ENCODE measurements around the gene POC5.

Gene POC5

GRCh38 chr5:75671506-75671905, 45.7 kb downstream of the POC5 start:
- Histone ChIP-seq H3K4me3 (ENCODE audit: control insufficient read depth in 1 of 7, extremely low read depth in 1 of 7, insufficient read depth in 4 of 7, low read depth in 2 of 7, low read length in 6 of 7) (no peak overlapping the region), H3K4me1 (ENCODE audit: control extremely low read depth in 1 of 4, control insufficient read depth in 4 of 4, insufficient read depth in 4 of 4, low read length in 3 of 4) (peaks cover 10 to 33% (median 21%) of the 10 kb centered on the region in 4 experiments), H3K27me3 (replicated peaks in 2 of 5; ENCODE audit: control insufficient read depth in 4 of 5, insufficient read depth in 5 of 5, low read length in 4 of 5) (no peaks in the 10 kb centered on the region), H3K9me3 (ENCODE audit: control extremely low read depth in 1 of 5, control insufficient read depth in 4 of 5, insufficient read depth in 2 of 5, low read depth in 1 of 5, low read length in 4 of 5) (no peaks in the 10 kb centered on the region), H3K36me3 (ENCODE audit: control insufficient read depth in 4 of 4, insufficient read depth in 4 of 4, low read length in 3 of 4) (peaks cover 2 to 29% (median 13%) of the 10 kb centered on the region in 4 experiments), H3K27ac (ENCODE audit: insufficient read depth in 1 of 2, low read depth in 1 of 2, low read length in 2 of 2, poor library complexity in 1 of 2, severe bottlenecking in 2 of 2) (no peak overlapping the region)
- POLR2A ChIA-PET: no interaction called here
- no CpG with 5 or more reads among the region's 2 CpGs for WGBS (ENCODE audit: insufficient coverage)
- DNase-seq: no peak
- CTCF ChIA-PET: no interaction called here

GRCh38 chr5:75670577-75670976, 46.7 kb downstream of the POC5 start:
- DNase-seq: no peak
- 100% methylated on average over 2 of the region's 3 CpGs for WGBS (ENCODE audit: insufficient coverage)
- CTCF ChIA-PET: no interaction called here
- Histone ChIP-seq H3K27ac (ENCODE audit: insufficient read depth in 1 of 2, low read depth in 1 of 2, low read length in 2 of 2, poor library complexity in 1 of 2, severe bottlenecking in 2 of 2) (no peak overlapping the region), H3K36me3 (ENCODE audit: control insufficient read depth in 4 of 4, insufficient read depth in 4 of 4, low read length in 3 of 4) (peaks cover under 1 to 23% (median 12%) of the 10 kb centered on the region in 4 experiments), H3K9me3 (ENCODE audit: control extremely low read depth in 1 of 5, control insufficient read depth in 4 of 5, insufficient read depth in 2 of 5, low read depth in 1 of 5, low read length in 4 of 5) (no peaks in the 10 kb centered on the region), H3K27me3 (replicated peaks in 2 of 5; ENCODE audit: control insufficient read depth in 4 of 5, insufficient read depth in 5 of 5, low read length in 4 of 5) (no peaks in the 10 kb centered on the region), H3K4me1 (ENCODE audit: control extremely low read depth in 1 of 4, control insufficient read depth in 4 of 4, insufficient read depth in 4 of 4, low read length in 3 of 4) (peaks cover 10 to 38% (median 21%) of the 10 kb centered on the region in 4 experiments), H3K4me3 (ENCODE audit: control insufficient read depth in 1 of 7, extremely low read depth in 1 of 7, insufficient read depth in 4 of 7, low read depth in 2 of 7, low read length in 6 of 7) (no peak overlapping the region)
- POLR2A ChIA-PET: no interaction called here

GRCh38 chr5:75668977-75669689, 48.1 kb downstream of the POC5 start:
- H3K36me3 ChIP-seq (ENCODE audit: control insufficient read depth in 4 of 4, insufficient read depth in 4 of 4, low read length in 3 of 4): peaks cover 0 to 14% (median 7%) of the 10 kb centered on the region in 4 experiments
- DNase-seq: peak; percentile 90 to 97 (median 95)
- no peaks in the 10 kb centered on the region for H3K9me3 ChIP-seq (ENCODE audit: control extremely low read depth in 1 of 5, control insufficient read depth in 4 of 5, insufficient read depth in 2 of 5, low read depth in 1 of 5, low read length in 4 of 5)
- no peaks in the 10 kb centered on the region for H3K27me3 ChIP-seq (replicated peaks in 2 of 5; ENCODE audit: control insufficient read depth in 4 of 5, insufficient read depth in 5 of 5, low read length in 4 of 5)
- POLR2A ChIA-PET: no interaction called here
- CTCF ChIA-PET: interaction anchor here (0.6 to 1.5 kb wide), 5 partner anchors 9 to 561 kb away, joined by 3 to 8 read pairs (median 5); no protein-coding TSS in a partner anchor
- H3K4me1 ChIP-seq (ENCODE audit: control extremely low read depth in 1 of 4, control insufficient read depth in 4 of 4, insufficient read depth in 4 of 4, low read length in 3 of 4): peaks cover 10 to 42% (median 23%) of the 10 kb centered on the region in 4 experiments
- 1% methylated on average over 9 of the region's 10 CpGs for WGBS (ENCODE audit: insufficient coverage)
- peak overlapping the region in 6 of 7 experiments; percentile 9 to 70 (median 54) for H3K4me3 ChIP-seq (ENCODE audit: control insufficient read depth in 1 of 7, extremely low read depth in 1 of 7, insufficient read depth in 4 of 7, low read depth in 2 of 7, low read length in 6 of 7)
- peak overlapping the region; percentile 80 to 93 for H3K27ac ChIP-seq (ENCODE audit: insufficient read depth in 1 of 2, low read depth in 1 of 2, low read length in 2 of 2, poor library complexity in 1 of 2, severe bottlenecking in 2 of 2)

- CTCF ChIA-PET: interaction anchor here (0.9 kb wide), 1 partner anchor 12 kb away, joined by 3 read pairs; no protein-coding TSS in a partner anchor
- POLR2A ChIA-PET: no interaction called here
- no peaks in the 10 kb centered on the region for H3K9me3 ChIP-seq (ENCODE audit: control extremely low read depth in 1 of 5, control insufficient read depth in 4 of 5, insufficient read depth in 2 of 5, low read depth in 1 of 5, low read length in 4 of 5)
- peaks cover 0 to 13% (median 7%) of the 10 kb centered on the region in 4 experiments for H3K36me3 ChIP-seq (ENCODE audit: control insufficient read depth in 4 of 4, insufficient read depth in 4 of 4, low read length in 3 of 4)
- peaks cover 10 to 42% (median 23%) of the 10 kb centered on the region in 4 experiments for H3K4me1 ChIP-seq (ENCODE audit: control extremely low read depth in 1 of 4, control insufficient read depth in 4 of 4, insufficient read depth in 4 of 4, low read length in 3 of 4)
- DNase-seq: peak in 2 of 3 donors; percentile 21 to 29
- H3K4me3 ChIP-seq (ENCODE audit: control insufficient read depth in 1 of 7, extremely low read depth in 1 of 7, insufficient read depth in 4 of 7, low read depth in 2 of 7, low read length in 6 of 7): peak overlapping the region in 3 of 7 experiments; percentile 57 to 70 (median 62)
- WGBS (ENCODE audit: insufficient coverage): 100% methylated on average over 1 of the region's 2 CpGs
- H3K27ac ChIP-seq (ENCODE audit: insufficient read depth in 1 of 2, low read depth in 1 of 2, low read length in 2 of 2, poor library complexity in 1 of 2, severe bottlenecking in 2 of 2): peak overlapping the region in 1 of 2 experiments; percentile 80
- no peaks in the 10 kb centered on the region for H3K27me3 ChIP-seq (replicated peaks in 2 of 5; ENCODE audit: control insufficient read depth in 4 of 5, insufficient read depth in 5 of 5, low read length in 4 of 5)
These were observed 48.8 kb downstream of the POC5 start for GRCh38 chr5:75668445-75668844.

GRCh38 chr5:75667586-75667985, 49.7 kb downstream of the POC5 start:
- H3K27me3 ChIP-seq (replicated peaks in 2 of 5; ENCODE audit: control insufficient read depth in 4 of 5, insufficient read depth in 5 of 5, low read length in 4 of 5): no peaks in the 10 kb centered on the region
- peak in 2 of 3 donors; percentile 17 to 19 for DNase-seq
- H3K4me1 ChIP-seq (ENCODE audit: control extremely low read depth in 1 of 4, control insufficient read depth in 4 of 4, insufficient read depth in 4 of 4, low read length in 3 of 4): peaks cover 10 to 42% (median 23%) of the 10 kb centered on the region in 4 experiments
- no peak overlapping the region for H3K4me3 ChIP-seq (ENCODE audit: control insufficient read depth in 1 of 7, extremely low read depth in 1 of 7, insufficient read depth in 4 of 7, low read depth in 2 of 7, low read length in 6 of 7)
- H3K27ac ChIP-seq (ENCODE audit: insufficient read depth in 1 of 2, low read depth in 1 of 2, low read length in 2 of 2, poor library complexity in 1 of 2, severe bottlenecking in 2 of 2): no peak overlapping the region
- H3K36me3 ChIP-seq (ENCODE audit: control insufficient read depth in 4 of 4, insufficient read depth in 4 of 4, low read length in 3 of 4): peaks cover 0 to 4% (median under 1%) of the 10 kb centered on the region in 4 experiments
- POLR2A ChIA-PET: no interaction called here
- no peaks in the 10 kb centered on the region for H3K9me3 ChIP-seq (ENCODE audit: control extremely low read depth in 1 of 5, control insufficient read depth in 4 of 5, insufficient read depth in 2 of 5, low read depth in 1 of 5, low read length in 4 of 5)
- no CpG with 5 or more reads among the region's 2 CpGs for WGBS (ENCODE audit: insufficient coverage)
- CTCF ChIA-PET: interaction anchor here (0.7 to 1.2 kb wide), 4 partner anchors 11 to 84 kb away, joined by 3 to 4 read pairs (median 4); no protein-coding TSS in a partner anchor

GRCh38 chr5:75666801-75667200, 50.4 kb downstream of the POC5 start:
- ChIA-PET POLR2A (no interaction called here), CTCF (interaction anchor here (0.8 to 1.2 kb wide), 2 partner anchors 12 to 18 kb away, joined by 4 read pairs; no protein-coding TSS in a partner anchor)
- no peaks in the 10 kb centered on the region for H3K27me3 ChIP-seq (replicated peaks in 2 of 5; ENCODE audit: control insufficient read depth in 4 of 5, insufficient read depth in 5 of 5, low read length in 4 of 5)
- 100% methylated on average over 4 of the region's 6 CpGs for WGBS (ENCODE audit: insufficient coverage)
- peaks cover 10 to 42% (median 23%) of the 10 kb centered on the region in 4 experiments for H3K4me1 ChIP-seq (ENCODE audit: control extremely low read depth in 1 of 4, control insufficient read depth in 4 of 4, insufficient read depth in 4 of 4, low read length in 3 of 4)
- no peaks in the 10 kb centered on the region for H3K9me3 ChIP-seq (ENCODE audit: control extremely low read depth in 1 of 5, control insufficient read depth in 4 of 5, insufficient read depth in 2 of 5, low read depth in 1 of 5, low read length in 4 of 5)
- no peak overlapping the region for H3K4me3 ChIP-seq (ENCODE audit: control insufficient read depth in 1 of 7, extremely low read depth in 1 of 7, insufficient read depth in 4 of 7, low read depth in 2 of 7, low read length in 6 of 7)
- no peak for DNase-seq
- no peak overlapping the region for H3K27ac ChIP-seq (ENCODE audit: insufficient read depth in 1 of 2, low read depth in 1 of 2, low read length in 2 of 2, poor library complexity in 1 of 2, severe bottlenecking in 2 of 2)
- H3K36me3 ChIP-seq (ENCODE audit: control insufficient read depth in 4 of 4, insufficient read depth in 4 of 4, low read length in 3 of 4): no peaks in the 10 kb centered on the region

GRCh38 chr5:75664979-75665378, 52.3 kb downstream of the POC5 start:
- CTCF ChIA-PET: interaction anchor here (0.8 to 1.8 kb wide), 3 partner anchors 9 to 16 kb away, joined by 3 to 6 read pairs (median 5); no protein-coding TSS in a partner anchor

More at GRCh38 chr5:75664979-75665378, 52.3 kb downstream of the POC5 start:
- Histone ChIP-seq H3K36me3 (ENCODE audit: control insufficient read depth in 4 of 4, insufficient read depth in 4 of 4, low read length in 3 of 4) (no peaks in the 10 kb centered on the region), H3K27me3 (replicated peaks in 2 of 5; ENCODE audit: control insufficient read depth in 4 of 5, insufficient read depth in 5 of 5, low read length in 4 of 5) (no peaks in the 10 kb centered on the region), H3K9me3 (ENCODE audit: control extremely low read depth in 1 of 5, control insufficient read depth in 4 of 5, insufficient read depth in 2 of 5, low read depth in 1 of 5, low read length in 4 of 5) (no peaks in the 10 kb centered on the region), H3K4me1 (ENCODE audit: control extremely low read depth in 1 of 4, control insufficient read depth in 4 of 4, insufficient read depth in 4 of 4, low read length in 3 of 4) (peaks cover 9 to 32% (median 22%) of the 10 kb centered on the region in 4 experiments), H3K27ac (ENCODE audit: insufficient read depth in 1 of 2, low read depth in 1 of 2, low read length in 2 of 2, poor library complexity in 1 of 2, severe bottlenecking in 2 of 2) (no peak overlapping the region), H3K4me3 (ENCODE audit: control insufficient read depth in 1 of 7, extremely low read depth in 1 of 7, insufficient read depth in 4 of 7, low read depth in 2 of 7, low read length in 6 of 7) (no peak overlapping the region)
- WGBS (ENCODE audit: insufficient coverage): no CpG with 5 or more reads among the region's 2 CpGs
- DNase-seq: no peak
- POLR2A ChIA-PET: no interaction called here

All from common myeloid progenitor, CD34-positive (primary cell).